Psoas muscle (tissue), 8 donors: Measurements from ENCODE around the gene ROBO1. TPM values are rescaled to one million over a fixed set of nuclear protein-coding genes. Genes with fewer than 3 reads are reported as not detected.
"Not testable (repeated sequence)": the region's sequence is repeated elsewhere in the genome, so short reads cannot be mapped to it uniquely, and the experiment has no call there.

Source experiments
- ATAC-seq, 4 donors: fragments of 200-7000 bp; cut with Tn5 transposase; one replicate each; pipeline ENCODE4 v1.9.1; 2020; ENCODE audit warnings: moderate library complexity in 3 of 4, mild to moderate bottlenecking in 2 of 4
- DNase-seq, 2 donors: peaks; one replicate each; pipeline ENCODE4 v3.0.0-alpha.2; 2020
- H3K27ac ChIP-seq: fragments of 200-600 bp; one replicate; pipeline ENCODE4 v1.8.0; 2022
- H3K27me3 ChIP-seq, 3 donors: fragments of 200-600 bp in 1 of 3; one replicate each; pipeline versions ENCODE4 v1.6.1 to v1.8.0; 2013 to 2022; ENCODE audit warnings: low read length in 2 of 3, mild to moderate bottlenecking in 2 of 3, moderate library complexity in 1 of 3; ENCODE audit not compliant: insufficient read depth in 3 of 3
- H3K36me3 ChIP-seq, 2 donors: fragments of 200-600 bp in 1 of 2; one replicate each; pipeline versions ENCODE4 v1.6.1 to v1.8.0; 2013 to 2022; ENCODE audit warnings: low read depth in 1 of 2, mild to moderate bottlenecking in 1 of 2, moderate library complexity in 1 of 2; ENCODE audit not compliant: insufficient read depth in 1 of 2
- H3K4me1 ChIP-seq: fragments of 200-600 bp; one replicate; pipeline ENCODE4 v1.8.0; 2022
- H3K4me3 ChIP-seq: fragments of 200-600 bp; one replicate; pipeline ENCODE4 v1.8.0; 2022; ENCODE audit warnings: mild to moderate bottlenecking
- H3K9me3 ChIP-seq: fragments of 200-600 bp; one replicate; pipeline ENCODE4 v1.8.0; 2022
- CTCF ChIP-seq: fragments of 200-600 bp; IDR thresholded peaks from one replicate; pipeline ENCODE4 v1.8.0; 2022; ENCODE audit warnings: antibody characterized with exemption
- WGBS, 3 donors: extraction: QIAGEN DNeasy Blood & Tissue Kit; methylation state at CpG; one replicate each; pipeline versions ENCODE4 v1.1.6 to v1.1.7; 2013; 5-methylcytosine and 5-hydroxymethylcytosine counted together
- intact Hi-C, 2 donors: fragments of 100-400 bp; cut with DNase I; formaldehyde crosslinking; loops; one replicate each; pipeline versions ENCODE4 v1.11.0 to v1.14.2; 2022
- polyA plus RNA-seq, 3 donors: library from polyadenylated mRNA; stranded (reverse); fragments of 200-250 nt; gene quantifications; one replicate each; pipeline ENCODE4 v1.2.3, GENCODE V29; 2013
- total RNA-seq, 4 donors: library from RNA; stranded (reverse); fragmentation: NEBNext Ultra II Directional in 2 of 4; extraction: Animal tissue kit (Norgen Biotek cat#: 25700) in 2 of 4; gene quantifications; one replicate each; pipeline versions ENCODE4 v1.2.1 to v1.2.4, GENCODE V29; 2021 to 2023
- donor health status: healthy with polysubstance abuse.
- donor health status: DM: no; HTN: no; CAD: no; lungs with moderate emphysema.
- donor health status: Bipolar disorder and iron deficiency.
- donor health status: healthy.
- donor health status: DM: yes; HTN: yes; CAD: no.
- donor health status: DM: no; HTN: no; CAD: no.
- donor health status: DM: no; HTN: no; CAD: no.
- donor health status: DM: yes; HTN: yes; CAD: no.

ROBO1 gene
- total and polyA plus RNA-seq, 7 donors, result 0.52 to 14.0 (median 4.9) TPM

- no peaks in the 10 kb centered on the region for H3K9me3 ChIP-seq
- intact Hi-C loops, result no loop called here
- H3K4me3 ChIP-seq, result no peak overlapping the region
- no peaks in the 10 kb centered on the region for H3K27me3 ChIP-seq
- no peaks in the 10 kb centered on the region for H3K4me1 ChIP-seq
- no peak overlapping the region for H3K27ac ChIP-seq
- DNase-seq (no peak), ATAC-seq (no peak)
- TF ChIP-seq CTCF, result no peak
- no peaks in the 10 kb centered on the region for H3K36me3 ChIP-seq
- WGBS, 3 donors, result 28 to 43% (median 32%) methylated on average over 5 of the region's 5 CpGs
Measured at GRCh38 chr3:79178471-79179180, 589.2 kb downstream of the ROBO1 start.

GRCh38 chr3:79175870-79176269, 591.9 kb downstream of the ROBO1 start:
- Histone ChIP-seq H3K36me3 (no peaks in the 10 kb centered on the region), H3K4me3 (no peak overlapping the region), H3K9me3 (no peaks in the 10 kb centered on the region), H3K27me3 (no peaks in the 10 kb centered on the region), H3K4me1 (no peaks in the 10 kb centered on the region), H3K27ac (no peak overlapping the region)
- DNase-seq (no peak), ATAC-seq (no peak)
- no peak for TF ChIP-seq CTCF
- WGBS, 3 donors, result 74 to 78% (median 78%) methylated on average over 1 of the region's 1 CpG
- intact Hi-C loops, result no loop called here

- H3K36me3 ChIP-seq, ATAC-seq, H3K27me3 ChIP-seq, H3K4me1 ChIP-seq, H3K27ac ChIP-seq, H3K4me3 ChIP-seq, intact Hi-C loops, H3K9me3 ChIP-seq: not testable (repeated sequence)
- peak in 1 of 2 donors; percentile 29 for DNase-seq
- 95 to 98% (median 96%) methylated on average over 19 to 21 of the region's 21 CpGs for WGBS, 3 donors
Measured at GRCh38 chr3:79173259-79173658, 594.5 kb downstream of the ROBO1 start.

GRCh38 chr3:79172241-79172640, 595.6 kb downstream of the ROBO1 start:
- H3K36me3 ChIP-seq, result no peaks in the 10 kb centered on the region
- no peak overlapping the region for H3K27ac ChIP-seq
- TF ChIP-seq CTCF, result no peak
- H3K9me3 ChIP-seq, result no peaks in the 10 kb centered on the region
- intact Hi-C loops, result no loop called here
- DNase-seq, result no peak
- ATAC-seq, result no peak
- H3K4me1 ChIP-seq, result no peaks in the 10 kb centered on the region
- H3K4me3 ChIP-seq, result no peak overlapping the region
- no peaks in the 10 kb centered on the region for H3K27me3 ChIP-seq
- WGBS, 3 donors, result 33 to 36% (median 34%) methylated on average over 1 of the region's 1 CpG

GRCh38 chr3:79170021-79170420, 597.8 kb downstream of the ROBO1 start:
- Histone ChIP-seq H3K36me3 (no peaks in the 10 kb centered on the region), H3K27me3 (no peaks in the 10 kb centered on the region), H3K4me1 (no peaks in the 10 kb centered on the region), H3K4me3 (no peak overlapping the region), H3K9me3 (no peaks in the 10 kb centered on the region), H3K27ac (no peak overlapping the region)
- no peak for TF ChIP-seq CTCF
- DNase-seq (no peak), ATAC-seq (no peak)
- 90 to 97% (median 97%) methylated on average over 1 of the region's 1 CpG for WGBS, 3 donors
- intact Hi-C loops, result no loop called here
